Amygdala (tissue), 56 donors: Measurements from ENCODE around the gene AFAP1.

Experiments
- DNase-seq, 56 donors: peaks; one replicate each; lab custom pipeline; 2025; lab: John Stamatoyannopoulos, UW

The AFAP1 gene

GRCh38 chr4:7797330-7797729 is 142.3 kb downstream of the AFAP1 start:
- no peak for DNase-seq

- no peak for DNase-seq
These were observed 143.7 kb downstream of the AFAP1 start for GRCh38 chr4:7795983-7796382.

- DNase-seq = no peak
These were observed 146.5 kb downstream of the AFAP1 start for GRCh38 chr4:7793186-7793585.

- no peak for DNase-seq
These were observed 147.0 kb downstream of the AFAP1 start for GRCh38 chr4:7792616-7793015.

GRCh38 chr4:7790999-7791398 is 148.7 kb downstream of the AFAP1 start:
- no peak for DNase-seq

- DNase-seq = no peak
These were observed 149.6 kb downstream of the AFAP1 start for GRCh38 chr4:7790023-7790422.

- no peak for DNase-seq
These were observed 150.8 kb downstream of the AFAP1 start for GRCh38 chr4:7788694-7789425.

- no peak for DNase-seq
These were observed 151.5 kb downstream of the AFAP1 start for GRCh38 chr4:7788193-7788592.

- DNase-seq = no peak
These were observed 151.9 kb downstream of the AFAP1 start for GRCh38 chr4:7787681-7788141.

GRCh38 chr4:7787067-7787466 is 152.6 kb downstream of the AFAP1 start:
- DNase-seq = no peak

GRCh38 chr4:7786517-7786916 is 153.1 kb downstream of the AFAP1 start:
- DNase-seq = no peak

GRCh38 chr4:7786040-7786439 is 153.6 kb downstream of the AFAP1 start:
- DNase-seq = no peak

GRCh38 chr4:7785017-7785416 is 154.6 kb downstream of the AFAP1 start:
- DNase-seq = no peak

- DNase-seq = no peak
These were observed 155.4 kb downstream of the AFAP1 start for GRCh38 chr4:7784131-7784870.

- no peak for DNase-seq
These were observed 156.1 kb downstream of the AFAP1 start for GRCh38 chr4:7783541-7783940.

- no peak for DNase-seq
These were observed 156.9 kb downstream of the AFAP1 start for GRCh38 chr4:7782783-7783182.

- no peak for DNase-seq
These were observed 157.7 kb downstream of the AFAP1 start for GRCh38 chr4:7781993-7782392.

GRCh38 chr4:7781366-7781765 is 158.3 kb downstream of the AFAP1 start:
- no peak for DNase-seq

- DNase-seq = no peak
These were observed 158.8 kb downstream of the AFAP1 start for GRCh38 chr4:7780751-7781348.

GRCh38 chr4:7779432-7779768 is 160.3 kb downstream of the AFAP1 start:
- DNase-seq = peak in 1 of 56 donors; percentile 29

GRCh38 chr4:7778510-7779431 is 160.9 kb downstream of the AFAP1 start:
- no peak for DNase-seq
